GM21786 (cell line): ENCODE results near the gene SFN.
"Not testable (repeated sequence)": the region's sequence is repeated elsewhere in the genome, so short reads cannot be mapped to it uniquely, and the experiment has no call there.

ENCODE experiments used
- ATAC-seq: cut with Tn5 transposase; IDR thresholded peaks from one replicate; pipeline ENCODE4 v1.9.1; 2021; ENCODE audit not compliant: unreplicated experiment

Gene SFN

GRCh38 chr1:26862781-26863684, at the start of gene SFN:
SFN (plus strand) TSS chr1:26863149; CDS start chr1:26863213, 64 bp downstream.
- no peak for ATAC-seq

- no peak for ATAC-seq
Observed at GRCh38 chr1:26814377-26814776, 48.6 kb upstream of the SFN start.

- ATAC-seq, result no peak
Observed at GRCh38 chr1:26814893-26815292, 48.1 kb upstream of the SFN start.

GRCh38 chr1:26820784-26821269, 42.1 kb upstream of the SFN start:
- ATAC-seq, result peak; percentile 96

- ATAC-seq, result no peak
Observed at GRCh38 chr1:26822737-26823395, 40.1 kb upstream of the SFN start.

GRCh38 chr1:26824731-26825130, 38.2 kb upstream of the SFN start:
- no peak for ATAC-seq

GRCh38 chr1:26826261-26827105, 36.5 kb upstream of the SFN start, which contains the start of gene ZDHHC18:
ZDHHC18 (plus strand) TSS chr1:26826688; CDS start chr1:26826805, 117 bp downstream.
- peak; percentile 74 for ATAC-seq

GRCh38 chr1:26827106-26827604, 35.8 kb upstream of the SFN start:
- no peak for ATAC-seq

GRCh38 chr1:26827663-26828062, 35.3 kb upstream of the SFN start:
- ATAC-seq, result no peak

GRCh38 chr1:26828411-26828991, 34.4 kb upstream of the SFN start:
- ATAC-seq, result no peak

- no peak for ATAC-seq
Observed at GRCh38 chr1:26829184-26829911, 33.6 kb upstream of the SFN start.

- no peak for ATAC-seq
Observed at GRCh38 chr1:26831059-26831458, 31.9 kb upstream of the SFN start.

- no peak for ATAC-seq
Observed at GRCh38 chr1:26831546-26832248, 31.3 kb upstream of the SFN start.

GRCh38 chr1:26832249-26832960, 30.5 kb upstream of the SFN start:
- ATAC-seq, result no peak

- peak; percentile 78 for ATAC-seq
Observed at GRCh38 chr1:26833432-26834405, 29.2 kb upstream of the SFN start.

- not testable (repeated sequence) for ATAC-seq
Observed at GRCh38 chr1:26837665-26838064, 25.3 kb upstream of the SFN start.
